BE2C (cell line): Measurements from ENCODE around the gene RNF7.
A peak's percentile ranks its signal among the peaks of the same experiment; 100 is the strongest.

Experiments used
- DNase-seq: peaks from one replicate; pipeline ENCODE4 v3.0.0-alpha.2; 2020
- H3K27me3 ChIP-seq: fragments of 250-450 bp; sonication (Bioruptor Pico); 2 replicates; pipeline ENCODE4 v1.5.1; 2020; ENCODE audit warnings: mild to moderate bottlenecking
- H3K36me3 ChIP-seq: fragments of 250-450 bp; sonication (Bioruptor Pico); 2 replicates; pipeline ENCODE4 v1.5.1; 2020; ENCODE audit warnings: mild to moderate bottlenecking
- H3K4me1 ChIP-seq: fragments of 250-450 bp; sonication (Bioruptor Pico); 2 replicates; pipeline ENCODE4 v1.5.1; 2020
- H3K4me3 ChIP-seq: 2 replicates; pipeline ENCODE4 v1.5.1; 2011; ENCODE audit warnings: low read depth, low read length
- H3K9me3 ChIP-seq: fragments of 250-450 bp; sonication (Bioruptor Pico); 2 replicates; pipeline ENCODE4 v1.5.1; 2020
- TF ChIP-seq, protein P1 (sequence below): IDR thresholded peaks from 2 replicates; pipeline ENCODE4 v1.5.1; 2012; ENCODE audit warnings: mild to moderate bottlenecking, low read depth, low read length

RNF7 gene

DNA sequence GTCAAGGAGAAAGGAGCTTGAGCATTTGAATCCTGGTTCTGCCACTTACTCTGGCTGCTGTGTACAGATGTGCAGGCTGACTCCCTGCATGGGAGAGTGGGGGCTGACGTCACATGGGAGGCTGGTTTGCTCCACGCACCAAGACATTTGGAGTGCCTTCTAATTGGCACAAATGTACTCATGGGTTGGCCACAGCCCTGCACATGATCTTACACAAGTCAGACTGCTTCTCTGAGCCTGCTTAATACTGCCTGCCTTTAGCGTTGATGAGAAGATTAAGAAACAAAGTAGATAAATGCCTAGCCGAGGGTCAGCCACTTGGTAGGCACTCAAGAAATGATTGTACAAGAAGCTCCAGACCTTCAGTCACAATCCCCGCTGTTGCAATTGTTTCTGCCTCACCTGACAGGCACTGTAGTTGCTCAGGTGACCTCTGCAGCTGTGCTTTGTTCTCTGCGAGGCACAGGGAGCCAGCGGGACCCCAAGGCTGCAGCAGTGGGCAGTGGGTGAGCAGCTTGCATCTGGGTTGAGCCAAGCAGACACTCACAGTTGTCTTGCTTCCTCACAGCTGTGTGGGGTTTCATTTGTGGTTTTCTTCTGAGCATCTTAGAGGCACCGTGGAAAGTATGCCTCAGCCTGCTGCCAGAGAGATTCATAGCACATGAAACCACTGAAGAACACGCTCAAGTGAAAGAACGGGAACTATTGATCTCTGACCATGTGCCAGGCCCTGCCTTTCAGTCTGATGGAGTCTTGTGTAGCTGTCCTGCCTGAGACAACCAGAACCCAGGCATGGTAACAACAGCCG lies 58.2 kb downstream of the RNF7 start:
- TF ChIP-seq, protein P1, sequence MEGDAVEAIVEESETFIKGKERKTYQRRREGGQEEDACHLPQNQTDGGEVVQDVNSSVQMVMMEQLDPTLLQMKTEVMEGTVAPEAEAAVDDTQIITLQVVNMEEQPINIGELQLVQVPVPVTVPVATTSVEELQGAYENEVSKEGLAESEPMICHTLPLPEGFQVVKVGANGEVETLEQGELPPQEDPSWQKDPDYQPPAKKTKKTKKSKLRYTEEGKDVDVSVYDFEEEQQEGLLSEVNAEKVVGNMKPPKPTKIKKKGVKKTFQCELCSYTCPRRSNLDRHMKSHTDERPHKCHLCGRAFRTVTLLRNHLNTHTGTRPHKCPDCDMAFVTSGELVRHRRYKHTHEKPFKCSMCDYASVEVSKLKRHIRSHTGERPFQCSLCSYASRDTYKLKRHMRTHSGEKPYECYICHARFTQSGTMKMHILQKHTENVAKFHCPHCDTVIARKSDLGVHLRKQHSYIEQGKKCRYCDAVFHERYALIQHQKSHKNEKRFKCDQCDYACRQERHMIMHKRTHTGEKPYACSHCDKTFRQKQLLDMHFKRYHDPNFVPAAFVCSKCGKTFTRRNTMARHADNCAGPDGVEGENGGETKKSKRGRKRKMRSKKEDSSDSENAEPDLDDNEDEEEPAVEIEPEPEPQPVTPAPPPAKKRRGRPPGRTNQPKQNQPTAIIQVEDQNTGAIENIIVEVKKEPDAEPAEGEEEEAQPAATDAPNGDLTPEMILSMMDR, result no peak
- H3K4me3 ChIP-seq, result no peak overlapping the region

More for the DNA sequence above, 58.2 kb downstream of the RNF7 start:
- H3K27me3 ChIP-seq, result no peaks in the 10 kb centered on the region
- peak; percentile 46 for DNase-seq
- no peaks in the 10 kb centered on the region for H3K36me3 ChIP-seq
- peaks cover 8% of the 10 kb centered on the region for H3K4me1 ChIP-seq
- H3K9me3 ChIP-seq, result no peaks in the 10 kb centered on the region
